8988T (cell line): ENCODE results near the gene STUB1.
A peak's percentile ranks its signal among the peaks of the same experiment; 100 is the strongest.

Experiments
- DNase-seq: peaks from one replicate; pipeline ENCODE4 v3.0.0; 2011

The STUB1 gene

GRCh38 chr16:714558-715476 is 34.6 kb downstream of the STUB1 start, which contains the start of gene METRN:
TSS of gene METRN (plus strand) at chr16:715118. CDS start at chr16:715290, 172 bp downstream.
- DNase-seq: peak; percentile 91

GRCh38 chr16:715477-716199 is 35.4 kb downstream of the STUB1 start:
- no peak for DNase-seq

GRCh38 chr16:716200-716568 is 36.0 kb downstream of the STUB1 start:
- no peak for DNase-seq

- no peak for DNase-seq
These were observed 36.6 kb downstream of the STUB1 start for GRCh38 chr16:716768-717325.

- no peak for DNase-seq
These were observed 37.4 kb downstream of the STUB1 start for GRCh38 chr16:717450-718245.

GRCh38 chr16:718389-718788 is 38.2 kb downstream of the STUB1 start:
- no peak for DNase-seq

GRCh38 chr16:718922-719321 is 38.7 kb downstream of the STUB1 start:
- DNase-seq: no peak

GRCh38 chr16:719815-720446 is 39.7 kb downstream of the STUB1 start:
- DNase-seq: no peak

GRCh38 chr16:720447-720989 is 40.3 kb downstream of the STUB1 start:
- no peak for DNase-seq

GRCh38 chr16:720990-721764 is 41.0 kb downstream of the STUB1 start, which contains the start of gene ANTKMT:
TSS of gene ANTKMT (plus strand) at chr16:721146. CDS start at chr16:721275, 129 bp downstream.
- peak; percentile 95 for DNase-seq

GRCh38 chr16:721765-722540 is 41.7 kb downstream of the STUB1 start:
- no peak for DNase-seq

- no peak for DNase-seq
These were observed 42.8 kb downstream of the STUB1 start for GRCh38 chr16:722835-723633.

GRCh38 chr16:723695-724094 is 43.5 kb downstream of the STUB1 start:
- DNase-seq: no peak

GRCh38 chr16:724188-725040 is 44.2 kb downstream of the STUB1 start:
- no peak for DNase-seq

- no peak for DNase-seq
These were observed 44.8 kb downstream of the STUB1 start for GRCh38 chr16:725041-725376.

GRCh38 chr16:725463-726187 is 45.4 kb downstream of the STUB1 start:
- no peak for DNase-seq

GRCh38 chr16:726188-726437 is 45.9 kb downstream of the STUB1 start:
- DNase-seq: no peak
